ENCODE results near the gene KIF12. TPM values are rescaled to one million over a fixed set of nuclear protein-coding genes. Genes with fewer than 3 reads are reported as not detected.

Gene KIF12
- total RNA-seq, 1 donor from 2014 or later = 0.34 TPM

DNA sequence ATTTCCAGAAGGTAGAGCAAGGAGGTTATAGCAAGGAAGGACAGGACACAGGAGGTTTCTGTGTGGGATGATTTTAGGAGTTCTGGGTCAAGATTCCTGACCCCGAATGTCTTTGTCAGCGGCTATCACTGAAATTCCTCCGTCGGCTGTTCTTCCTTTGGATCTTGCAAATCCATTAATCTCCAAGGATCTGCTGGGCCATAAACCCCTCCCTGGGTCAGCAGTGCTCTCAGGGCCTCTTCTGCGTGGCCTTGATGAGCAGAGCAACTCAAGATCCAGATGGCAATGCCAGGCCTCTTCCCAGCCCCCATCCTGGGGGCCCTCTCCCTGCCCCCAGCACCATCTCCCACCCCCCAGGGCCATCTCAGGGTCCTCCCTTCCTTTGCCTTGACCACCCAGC lies 40.0 kb upstream of the KIF12 start:
- peaks cover 76% of the 10 kb centered on the region for H3K27me3 Mint-ChIP-seq (ENCODE audit: low read depth, unreplicated experiment)
- no peak overlapping the region for H2AFZ ChIP-seq (ENCODE audit: low read depth, low read length)
- H4K20me1 ChIP-seq (ENCODE audit: insufficient read depth, low read length) = no peaks in the 10 kb centered on the region
- no peaks in the 10 kb centered on the region for H3K9me3 ChIP-seq (ENCODE audit: insufficient read depth, low read depth, low read length)
- H3K36me3 Mint-ChIP-seq (ENCODE audit: low read depth, unreplicated experiment) = peaks cover 2% of the 10 kb centered on the region
- H3K27ac Mint-ChIP-seq (ENCODE audit: unreplicated experiment) = no peak overlapping the region
- no peak for DNase-seq (ENCODE audit: low read depth)
- TF ChIP-seq CTCF (IDR thresholded peaks at IDR 0.05; ENCODE audit: insufficient read depth, low read depth, low read length) (no peak), EZH2 (IDR thresholded peaks at IDR 0.05; ENCODE audit: insufficient read depth, low read length) (no peak)
- H3K4me3 ChIP-seq (ENCODE audit: insufficient read depth, low read depth, low read length) = no peak overlapping the region
- no peaks in the 10 kb centered on the region for H3K36me3 ChIP-seq (ENCODE audit: insufficient read depth, low read length)
- H3K9me3 Mint-ChIP-seq (ENCODE audit: unreplicated experiment) = peaks cover 3% of the 10 kb centered on the region
- no peak overlapping the region for H3K4me2 ChIP-seq (ENCODE audit: low read length)
- H3K27ac ChIP-seq (ENCODE audit: low read depth, low read length) = no peak overlapping the region
- no peaks in the 10 kb centered on the region for H3K4me1 ChIP-seq (ENCODE audit: insufficient read depth, low read length)
- peaks cover 35% of the 10 kb centered on the region for H3K27me3 ChIP-seq (ENCODE audit: insufficient read depth, low read length)
- peaks cover 2% of the 10 kb centered on the region for H3K4me1 Mint-ChIP-seq (ENCODE audit: low read depth, unreplicated experiment)
- no peak for FAIRE-seq
- H3K79me2 ChIP-seq (ENCODE audit: insufficient read depth, low read length) = no peaks in the 10 kb centered on the region
- H3K9ac ChIP-seq (ENCODE audit: low read length) = no peak overlapping the region
- H3K4me3 Mint-ChIP-seq (ENCODE audit: unreplicated experiment) = no peak overlapping the region

GRCh38 chr9:114138552-114138971 lies 39.5 kb upstream of the KIF12 start:
- H3K27me3 ChIP-seq (ENCODE audit: insufficient read depth, low read length) = peaks cover 35% of the 10 kb centered on the region

More at GRCh38 chr9:114138552-114138971, 39.5 kb upstream of the KIF12 start:
- no peak for FAIRE-seq
- H2AFZ ChIP-seq (ENCODE audit: low read depth, low read length) = no peak overlapping the region
- no peaks in the 10 kb centered on the region for H3K4me1 ChIP-seq (ENCODE audit: insufficient read depth, low read length)
- no peaks in the 10 kb centered on the region for H4K20me1 ChIP-seq (ENCODE audit: insufficient read depth, low read length)
- no peaks in the 10 kb centered on the region for H3K36me3 ChIP-seq (ENCODE audit: insufficient read depth, low read length)
- TF ChIP-seq CTCF (IDR thresholded peaks at IDR 0.05; ENCODE audit: insufficient read depth, low read depth, low read length) (no peak), EZH2 (IDR thresholded peaks at IDR 0.05; ENCODE audit: insufficient read depth, low read length) (no peak)
- peaks cover 7% of the 10 kb centered on the region for H3K4me1 Mint-ChIP-seq (ENCODE audit: low read depth, unreplicated experiment)
- H3K27ac Mint-ChIP-seq (ENCODE audit: unreplicated experiment) = no peak overlapping the region
- H3K9me3 ChIP-seq (ENCODE audit: insufficient read depth, low read depth, low read length) = no peaks in the 10 kb centered on the region
- H3K27me3 Mint-ChIP-seq (ENCODE audit: low read depth, unreplicated experiment) = peaks cover 78% of the 10 kb centered on the region
- peaks cover 7% of the 10 kb centered on the region for H3K9me3 Mint-ChIP-seq (ENCODE audit: unreplicated experiment)
- H3K4me3 Mint-ChIP-seq (ENCODE audit: unreplicated experiment) = no peak overlapping the region
- H3K36me3 Mint-ChIP-seq (ENCODE audit: low read depth, unreplicated experiment) = peaks cover 2% of the 10 kb centered on the region
- no peak overlapping the region for H3K27ac ChIP-seq (ENCODE audit: low read depth, low read length)
- no peak for DNase-seq (ENCODE audit: low read depth)
- H3K4me2 ChIP-seq (ENCODE audit: low read length) = no peak overlapping the region
- no peak overlapping the region for H3K9ac ChIP-seq (ENCODE audit: low read length)
- no peak overlapping the region for H3K4me3 ChIP-seq (ENCODE audit: insufficient read depth, low read depth, low read length)
- H3K79me2 ChIP-seq (ENCODE audit: insufficient read depth, low read length) = no peaks in the 10 kb centered on the region

Data from astrocyte (in vitro differentiated cells and primary cell).